ENCODE measurements around the gene ZNF175.

Gene ZNF175

DNA sequence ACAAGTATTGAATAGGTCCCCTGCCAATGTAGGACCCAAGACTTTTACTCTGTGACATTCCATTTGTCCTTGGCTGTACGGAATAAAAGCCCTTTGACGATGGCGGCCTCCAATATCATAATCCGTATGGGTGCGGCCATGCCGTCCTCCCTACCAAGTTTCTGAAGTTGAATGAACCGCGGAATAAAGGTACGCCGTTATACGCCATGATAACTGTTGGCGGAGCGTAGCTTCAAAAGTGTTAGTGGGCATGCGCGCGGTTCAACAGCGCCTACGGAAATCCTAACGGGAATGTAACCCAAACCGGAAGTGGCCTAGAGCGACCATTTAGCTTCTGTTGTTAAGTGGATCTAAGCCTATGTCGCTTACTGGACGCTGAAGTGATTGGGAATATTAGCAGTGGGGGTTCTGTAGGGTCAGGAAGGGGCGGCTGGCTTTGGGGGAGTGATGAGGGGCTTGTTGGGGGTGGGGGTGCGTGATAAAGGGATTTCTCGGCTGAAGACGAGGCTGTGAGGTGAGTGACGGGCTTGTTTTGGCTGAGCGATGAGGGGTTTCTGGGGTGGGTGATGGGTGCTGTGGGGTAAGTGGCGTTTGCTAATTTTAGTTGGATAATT is at the start of gene ZNF175:
Gene ZNF175 (plus strand): TSS at position 322 of the 614 bp plus-strand sequence. CDS start 2,047 bp downstream, outside the sequence.
- no peaks in the 10 kb centered on the region; the same call in 1 of the 2 replicates for H3K4me1 ChIP-seq (ENCODE audit: insufficient read depth, low read length)
- H3K36me3 ChIP-seq (ENCODE audit: insufficient read depth, low read length), result peaks cover 3% of the 10 kb centered on the region; the same call in 1 of the 2 replicates

DNA sequence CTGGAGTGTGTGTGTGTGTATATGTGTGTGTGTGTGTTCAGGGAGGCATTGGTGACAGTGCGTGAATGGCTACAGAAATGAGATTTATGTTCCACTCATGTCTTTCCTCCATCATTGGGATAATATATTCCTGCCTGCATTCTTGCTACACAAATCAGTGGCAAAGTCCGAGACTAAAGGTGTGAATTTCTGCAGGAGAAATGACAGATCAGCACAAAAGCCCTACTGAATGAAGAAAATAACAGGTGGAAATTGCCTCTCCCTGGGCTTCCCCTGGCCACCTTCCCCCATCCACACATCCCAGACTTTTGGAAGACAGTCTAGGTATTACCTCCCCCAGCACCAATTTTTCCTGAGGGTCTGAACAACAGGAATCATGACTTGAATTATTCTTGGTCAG is 49.7 kb upstream of the ZNF175 start:
- H3K9me3 ChIP-seq (ENCODE audit: control insufficient read depth, insufficient read depth, low read length), result no peaks in the 10 kb centered on the region
- no peaks in the 10 kb centered on the region for H3K4me1 ChIP-seq (ENCODE audit: insufficient read depth, low read length)
- H3K36me3 ChIP-seq (ENCODE audit: insufficient read depth, low read length), result no peaks in the 10 kb centered on the region
- H3K9ac ChIP-seq (ENCODE audit: low read depth, low read length), result no peak overlapping the region

More for the DNA sequence above, at the start of gene ZNF175:
- peak within 1 kb of the TSS; percentile 79 for H3K9ac ChIP-seq (ENCODE audit: low read depth, low read length)
- no peaks in the 10 kb centered on the region for H3K9me3 ChIP-seq (ENCODE audit: control insufficient read depth, insufficient read depth, low read length)

DNA sequence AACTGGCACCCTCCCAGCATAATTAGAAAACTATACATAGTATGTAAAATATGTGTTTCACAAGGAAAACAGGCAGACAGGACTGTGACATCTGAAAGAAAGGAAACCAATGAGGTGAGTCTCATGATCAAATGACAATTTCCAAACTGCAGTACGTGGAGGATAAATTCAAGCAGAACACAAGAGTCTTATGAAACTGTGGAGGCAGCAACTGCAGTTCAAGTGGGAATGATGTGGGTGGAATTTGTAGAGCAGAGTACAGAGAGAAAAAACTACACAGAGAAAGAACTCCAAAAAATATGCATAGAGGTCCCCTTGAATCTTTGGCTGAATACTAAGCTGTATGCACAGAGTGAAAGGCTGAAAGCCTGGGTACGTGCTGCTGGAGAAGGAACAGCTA is 49.3 kb upstream of the ZNF175 start:
- Histone ChIP-seq H3K36me3 (ENCODE audit: insufficient read depth, low read length) (no peaks in the 10 kb centered on the region), H3K4me1 (ENCODE audit: insufficient read depth, low read length) (no peaks in the 10 kb centered on the region), H3K9me3 (ENCODE audit: control insufficient read depth, insufficient read depth, low read length) (no peaks in the 10 kb centered on the region), H3K9ac (ENCODE audit: low read depth, low read length) (no peak overlapping the region)

GRCh38 chr19:51524666-51525264 is 46.3 kb upstream of the ZNF175 start:
- Histone ChIP-seq H3K9ac (ENCODE audit: low read depth, low read length) (no peak overlapping the region), H3K36me3 (ENCODE audit: insufficient read depth, low read length) (no peaks in the 10 kb centered on the region), H3K4me1 (ENCODE audit: insufficient read depth, low read length) (no peaks in the 10 kb centered on the region), H3K9me3 (ENCODE audit: control insufficient read depth, insufficient read depth, low read length) (no peaks in the 10 kb centered on the region)

GRCh38 chr19:51525651-51526050 is 45.4 kb upstream of the ZNF175 start:
- no peaks in the 10 kb centered on the region for H3K9me3 ChIP-seq (ENCODE audit: control insufficient read depth, insufficient read depth, low read length)
- H3K4me1 ChIP-seq (ENCODE audit: insufficient read depth, low read length), result no peaks in the 10 kb centered on the region
- H3K36me3 ChIP-seq (ENCODE audit: insufficient read depth, low read length), result no peaks in the 10 kb centered on the region
- no peak overlapping the region for H3K9ac ChIP-seq (ENCODE audit: low read depth, low read length)

GRCh38 chr19:51529301-51529700 is 41.8 kb upstream of the ZNF175 start:
- H3K4me1 ChIP-seq (ENCODE audit: insufficient read depth, low read length), result no peaks in the 10 kb centered on the region
- no peak overlapping the region for H3K9ac ChIP-seq (ENCODE audit: low read depth, low read length)
- H3K36me3 ChIP-seq (ENCODE audit: insufficient read depth, low read length), result no peaks in the 10 kb centered on the region
- H3K9me3 ChIP-seq (ENCODE audit: control insufficient read depth, insufficient read depth, low read length), result no peaks in the 10 kb centered on the region

- no peaks in the 10 kb centered on the region for H3K4me1 ChIP-seq (ENCODE audit: insufficient read depth, low read length)
- no peaks in the 10 kb centered on the region for H3K9me3 ChIP-seq (ENCODE audit: control insufficient read depth, insufficient read depth, low read length)
- no peak overlapping the region for H3K9ac ChIP-seq (ENCODE audit: low read depth, low read length)
- H3K36me3 ChIP-seq (ENCODE audit: insufficient read depth, low read length), result no peaks in the 10 kb centered on the region
Measured at GRCh38 chr19:51530616-51531015, 40.5 kb upstream of the ZNF175 start.

DNA sequence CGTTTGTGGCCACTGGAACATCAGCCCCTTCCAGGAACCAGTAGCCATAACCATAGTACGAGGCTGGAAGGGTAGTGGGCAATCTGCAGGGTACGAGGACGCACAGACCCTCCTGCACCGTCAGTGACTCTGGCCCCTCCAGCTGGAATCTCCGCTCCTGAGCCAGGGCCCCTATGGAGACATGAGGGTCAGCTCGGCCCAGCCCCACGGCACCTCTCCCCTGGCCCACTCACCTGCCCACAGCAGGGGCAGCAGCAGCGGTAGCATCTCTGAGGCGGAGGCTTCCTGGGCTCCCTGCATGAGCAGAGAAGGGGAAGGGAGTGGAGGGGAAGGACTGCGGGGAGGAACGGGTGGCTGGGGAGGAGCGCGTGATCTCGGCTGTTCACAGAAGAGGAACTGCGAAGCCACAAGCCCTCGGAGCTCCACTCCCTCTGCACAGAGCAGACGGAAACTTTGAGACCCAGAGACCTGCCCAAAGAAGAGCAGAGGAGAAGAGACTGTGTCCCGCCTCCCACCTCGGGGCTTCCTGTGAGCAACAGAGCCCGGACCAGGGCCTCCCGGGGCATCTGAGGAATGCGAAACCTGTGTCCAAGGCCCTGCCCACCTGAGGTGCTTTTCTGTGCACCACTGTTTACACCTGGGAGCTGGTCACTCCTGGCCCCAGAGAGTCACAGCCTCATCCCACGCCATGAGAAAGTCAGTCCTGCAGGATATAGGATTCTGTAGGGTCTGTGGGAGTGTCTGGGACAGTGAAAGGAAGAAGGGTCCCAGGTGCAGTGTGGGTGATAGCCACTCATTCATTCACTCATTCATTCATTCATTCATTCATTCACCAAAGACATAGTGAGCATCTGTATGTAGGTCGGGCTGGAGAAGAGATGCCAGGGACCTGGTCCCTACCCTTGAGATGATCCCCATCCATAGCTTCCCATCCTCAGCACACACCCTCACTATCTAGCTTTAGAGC is 39.5 kb upstream of the ZNF175 start, which contains the start of gene SIGLEC6:
Gene SIGLEC6 (minus strand): TSS at position 322 of the 967 bp plus-strand sequence. CDS start 22 bp downstream, at position 300.
- H3K9me3 ChIP-seq (ENCODE audit: control insufficient read depth, insufficient read depth, low read length), result no peaks in the 10 kb centered on the region
- H3K9ac ChIP-seq (ENCODE audit: low read depth, low read length), result no peak within 1 kb of the TSS
- no peaks in the 10 kb centered on the region for H3K4me1 ChIP-seq (ENCODE audit: insufficient read depth, low read length)
- H3K36me3 ChIP-seq (ENCODE audit: insufficient read depth, low read length), result no peaks in the 10 kb centered on the region

DNA sequence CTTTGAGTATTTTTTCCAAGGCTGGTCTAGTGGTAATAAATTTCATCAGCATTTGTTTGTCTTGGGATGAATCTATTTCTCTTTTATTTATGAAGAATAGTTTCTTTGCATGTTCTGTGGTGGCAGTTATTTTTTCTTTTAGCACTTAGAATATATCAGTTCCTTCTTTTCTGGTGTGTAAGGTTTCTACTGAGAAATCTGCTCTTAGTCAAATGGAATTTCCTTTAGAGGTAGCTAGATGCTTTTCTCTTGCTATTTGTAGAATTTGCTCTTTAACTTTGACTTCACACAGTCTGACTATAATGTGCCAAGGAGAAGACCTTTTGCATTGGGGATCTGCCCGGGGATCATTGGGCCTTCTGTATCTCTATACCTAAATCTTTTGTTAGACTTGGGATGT is 35.5 kb upstream of the ZNF175 start:
- Histone ChIP-seq H3K4me1 (ENCODE audit: insufficient read depth, low read length) (no peaks in the 10 kb centered on the region), H3K9ac (ENCODE audit: low read depth, low read length) (no peak overlapping the region), H3K9me3 (ENCODE audit: control insufficient read depth, insufficient read depth, low read length) (no peaks in the 10 kb centered on the region), H3K36me3 (ENCODE audit: insufficient read depth, low read length) (no peaks in the 10 kb centered on the region)

GRCh38 chr19:51539821-51540366 is 31.2 kb upstream of the ZNF175 start:
- Histone ChIP-seq H3K4me1 (ENCODE audit: insufficient read depth, low read length) (no peaks in the 10 kb centered on the region), H3K9me3 (ENCODE audit: control insufficient read depth, insufficient read depth, low read length) (no peaks in the 10 kb centered on the region), H3K9ac (ENCODE audit: low read depth, low read length) (no peak overlapping the region), H3K36me3 (ENCODE audit: insufficient read depth, low read length) (no peaks in the 10 kb centered on the region)

DNA sequence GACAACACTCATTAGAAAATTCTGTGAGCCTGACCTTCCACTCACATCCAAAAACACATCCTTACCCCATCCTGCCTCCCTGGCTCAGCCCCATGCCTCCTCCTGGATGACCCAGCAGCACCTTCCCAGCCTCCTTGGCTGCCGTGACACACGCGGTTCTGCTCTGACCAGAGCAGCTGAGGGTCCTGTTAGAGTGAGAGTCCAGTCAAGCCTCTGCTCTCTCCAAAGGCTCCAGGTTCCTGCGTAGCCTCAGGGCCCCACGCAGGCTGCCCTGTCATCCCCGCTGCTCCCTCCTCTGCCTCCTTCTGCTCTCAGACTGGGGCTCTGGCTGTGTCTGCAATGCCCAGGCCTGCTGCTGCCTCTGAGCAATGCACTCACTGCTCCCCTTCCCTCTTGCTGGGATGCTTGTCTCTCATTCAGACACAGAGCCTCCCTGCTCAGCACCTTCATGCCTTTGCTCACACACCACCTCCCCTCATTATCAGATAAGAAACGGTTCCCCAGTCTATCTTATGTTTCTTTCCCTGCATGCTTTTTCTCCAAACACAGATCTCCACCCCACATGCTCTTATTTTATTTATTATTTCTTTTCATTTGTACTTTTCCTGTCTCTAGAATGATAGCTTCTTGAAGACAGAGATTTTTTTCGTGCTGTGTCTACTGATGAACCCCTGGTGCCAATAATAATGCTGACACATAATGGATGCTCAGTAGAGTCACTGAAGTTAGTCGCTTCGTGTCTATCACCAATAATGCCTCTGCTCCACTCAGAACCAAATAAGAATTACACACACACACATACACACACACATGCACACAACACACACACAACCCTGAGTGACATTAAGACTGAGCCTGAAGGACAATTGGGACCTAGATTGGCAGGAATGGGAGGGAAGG is 29.4 kb upstream of the ZNF175 start:
- Histone ChIP-seq H3K9ac (ENCODE audit: low read depth, low read length) (no peak overlapping the region), H3K36me3 (ENCODE audit: insufficient read depth, low read length) (no peaks in the 10 kb centered on the region), H3K4me1 (ENCODE audit: insufficient read depth, low read length) (no peaks in the 10 kb centered on the region), H3K9me3 (ENCODE audit: control insufficient read depth, insufficient read depth, low read length) (no peaks in the 10 kb centered on the region)

GRCh38 chr19:51542699-51543098 is 28.4 kb upstream of the ZNF175 start:
- Histone ChIP-seq H3K9ac (ENCODE audit: low read depth, low read length) (no peak overlapping the region), H3K9me3 (ENCODE audit: control insufficient read depth, insufficient read depth, low read length) (no peaks in the 10 kb centered on the region), H3K4me1 (ENCODE audit: insufficient read depth, low read length) (no peaks in the 10 kb centered on the region), H3K36me3 (ENCODE audit: insufficient read depth, low read length) (no peaks in the 10 kb centered on the region)

DNA sequence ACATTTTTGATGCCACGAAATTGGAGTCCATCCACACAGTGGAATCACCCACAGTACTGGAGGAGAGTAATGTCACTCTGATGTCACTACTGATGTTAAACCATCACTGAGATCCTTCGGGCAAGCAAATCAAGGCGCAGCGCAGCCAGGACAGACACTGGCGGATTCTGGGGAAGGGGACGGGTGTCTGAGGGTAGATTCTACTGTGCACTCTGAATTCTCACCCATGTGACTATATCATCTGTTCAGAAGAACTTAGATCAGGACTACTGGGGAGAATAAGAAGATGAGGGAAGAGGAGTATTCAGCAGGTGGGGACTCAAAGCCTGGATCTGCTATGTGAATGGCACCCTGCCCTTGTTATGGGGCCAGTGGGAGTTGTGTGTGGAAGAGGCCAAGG is 27.0 kb upstream of the ZNF175 start:
- H3K9me3 ChIP-seq (ENCODE audit: control insufficient read depth, insufficient read depth, low read length), result no peaks in the 10 kb centered on the region
- H3K36me3 ChIP-seq (ENCODE audit: insufficient read depth, low read length), result no peaks in the 10 kb centered on the region
- no peaks in the 10 kb centered on the region for H3K4me1 ChIP-seq (ENCODE audit: insufficient read depth, low read length)
- H3K9ac ChIP-seq (ENCODE audit: low read depth, low read length), result no peak overlapping the region

Measured in ES-I3 (cell line).